ENCODE data around the gene BCL7A.
A peak's percentile ranks its signal among the peaks of the same experiment; 100 is the strongest.

BCL7A gene

DNA sequence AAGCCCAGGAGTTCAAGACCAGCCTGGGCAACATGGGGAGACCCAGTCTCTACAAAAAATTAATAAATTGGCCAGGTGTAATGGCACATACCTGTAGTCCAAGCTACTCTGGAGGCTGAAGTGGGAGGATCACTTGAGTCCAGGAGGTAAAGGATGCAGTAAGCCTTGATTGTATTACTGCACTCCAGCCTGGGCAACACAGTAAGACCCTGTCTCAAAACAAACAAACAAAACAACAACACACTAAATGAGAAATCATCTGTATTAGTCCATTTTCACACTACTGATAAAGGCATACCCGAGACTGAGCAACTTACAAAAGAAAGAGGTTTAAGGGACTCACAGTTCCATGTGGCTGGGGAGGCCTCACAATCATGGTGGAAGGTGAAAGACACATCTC is 52.1 kb downstream of the BCL7A start:
- Histone ChIP-seq H3K79me1 (ENCODE audit: low read depth, low read length) (peaks cover 3% of the 10 kb centered on the region), H3K18ac (ENCODE audit: low read length) (no peak overlapping the region), H3K4ac (ENCODE audit: low read length) (no peak overlapping the region), H3K9me3 (replicated peaks in 1 of 2; ENCODE audit: control insufficient read depth in 2 of 2, insufficient read depth in 1 of 2, low read depth in 1 of 2, low read length in 2 of 2) (no peaks in the 10 kb centered on the region), H3K23ac (ENCODE audit: low read depth, low read length, poor library complexity) (no peak overlapping the region), H3K4me1 (ENCODE audit: control insufficient read depth in 2 of 2, insufficient read depth in 1 of 2, low read depth in 1 of 2, low read length in 2 of 2) (peaks cover 0 to 1% of the 10 kb centered on the region in 2 donors), H2BK12ac (ENCODE audit: low read length) (no peak overlapping the region), H4K91ac (ENCODE audit: low read depth, low read length, poor library complexity) (no peak overlapping the region), H3K36me3 (replicated peaks in 1 of 2; ENCODE audit: control insufficient read depth in 2 of 2, insufficient read depth in 2 of 2, low read length in 2 of 2) (peaks cover 0 to 11% of the 10 kb centered on the region in 2 donors), H3K4me2 (ENCODE audit: insufficient read depth, low read length, poor library complexity, severe bottlenecking) (no peak overlapping the region), H3K4me3 (ENCODE audit: low read length in 2 of 2) (no peak overlapping the region), H3K27ac (replicated peaks; ENCODE audit: low read length) (no peak overlapping the region), H2BK15ac (ENCODE audit: low read length) (no peak overlapping the region), H2AK5ac (ENCODE audit: low read depth, low read length) (no peak overlapping the region), H3K14ac (ENCODE audit: low read length) (no peak overlapping the region), H2AFZ (ENCODE audit: low read length) (no peak overlapping the region), H2BK120ac (ENCODE audit: low read depth, low read length) (no peak overlapping the region), H4K8ac (ENCODE audit: low read depth, low read length) (no peak overlapping the region), H3K27me3 (ENCODE audit: control insufficient read depth in 3 of 3, insufficient read depth in 3 of 3, low read depth in 1 of 3, low read length in 3 of 3) (peaks cover 0 to 1% (median 0%) of the 10 kb centered on the region in 3 experiments), H3K9ac (ENCODE audit: low read depth, low read length, poor library complexity) (no peak overlapping the region), H2BK5ac (ENCODE audit: low read length) (no peak overlapping the region)
- DNase-seq (ENCODE audit: low spot score), result no peak
- whole genome bisulfite sequencing, 2 donors (ENCODE audit: extremely low coverage in 2 of 2, insufficient read length in 2 of 2, insufficient replicate concordance in 1 of 2), result no CpG with 5 or more reads among the region's 1 CpG

GRCh38 chr12:122076743-122077495 is 55.2 kb downstream of the BCL7A start:
- H3K23ac ChIP-seq (ENCODE audit: low read depth, low read length, poor library complexity), result no peak overlapping the region
- H3K18ac ChIP-seq (ENCODE audit: low read length), result no peak overlapping the region
- peaks cover 11 to 13% of the 10 kb centered on the region in 2 donors for H3K4me1 ChIP-seq (ENCODE audit: control insufficient read depth in 2 of 2, insufficient read depth in 1 of 2, low read depth in 1 of 2, low read length in 2 of 2)
- H2BK12ac ChIP-seq (ENCODE audit: low read length), result no peak overlapping the region
- no peak overlapping the region for H3K9ac ChIP-seq (ENCODE audit: low read depth, low read length, poor library complexity)
- H3K36me3 ChIP-seq (replicated peaks in 1 of 2; ENCODE audit: control insufficient read depth in 2 of 2, insufficient read depth in 2 of 2, low read length in 2 of 2), result no peaks in the 10 kb centered on the region
- no peak for DNase-seq (ENCODE audit: low spot score)
- no peaks in the 10 kb centered on the region for H3K9me3 ChIP-seq (replicated peaks in 1 of 2; ENCODE audit: control insufficient read depth in 2 of 2, insufficient read depth in 1 of 2, low read depth in 1 of 2, low read length in 2 of 2)
- no peak overlapping the region for H3K4ac ChIP-seq (ENCODE audit: low read length)
- H2AFZ ChIP-seq (ENCODE audit: low read length), result no peak overlapping the region
- H4K91ac ChIP-seq (ENCODE audit: low read depth, low read length, poor library complexity), result no peak overlapping the region
- no peak overlapping the region for H4K8ac ChIP-seq (ENCODE audit: low read depth, low read length)
- no CpG with 5 or more reads among the region's 10 CpGs for WGBS, 2 donors (ENCODE audit: extremely low coverage in 2 of 2, insufficient read length in 2 of 2, insufficient replicate concordance in 1 of 2)
- no peak overlapping the region for H2BK120ac ChIP-seq (ENCODE audit: low read depth, low read length)
- H2AK5ac ChIP-seq (ENCODE audit: low read depth, low read length), result no peak overlapping the region
- H3K4me2 ChIP-seq (ENCODE audit: insufficient read depth, low read length, poor library complexity, severe bottlenecking), result no peak overlapping the region
- no peaks in the 10 kb centered on the region for H3K79me1 ChIP-seq (ENCODE audit: low read depth, low read length)
- peaks cover 0 to 18% (median 4%) of the 10 kb centered on the region in 3 experiments for H3K27me3 ChIP-seq (ENCODE audit: control insufficient read depth in 3 of 3, insufficient read depth in 3 of 3, low read depth in 1 of 3, low read length in 3 of 3)
- H3K27ac ChIP-seq (replicated peaks; ENCODE audit: low read length), result no peak overlapping the region
- H2BK5ac ChIP-seq (ENCODE audit: low read length), result no peak overlapping the region
- H3K4me3 ChIP-seq (ENCODE audit: low read length in 2 of 2), result no peak overlapping the region
- H3K14ac ChIP-seq (ENCODE audit: low read length), result no peak overlapping the region
- no peak overlapping the region for H2BK15ac ChIP-seq (ENCODE audit: low read length)

GRCh38 chr12:122078141-122079032 is 56.7 kb downstream of the BCL7A start, which contains the start of gene MLXIP:
Gene MLXIP, plus strand, starts transcription at chr12:122078756. Its CDS starts 98 bp downstream, at chr12:122078854.
- no peak within 1 kb of the TSS for H3K23ac ChIP-seq (ENCODE audit: low read depth, low read length, poor library complexity)
- peaks cover 11 to 13% of the 10 kb centered on the region in 2 donors for H3K4me1 ChIP-seq (ENCODE audit: control insufficient read depth in 2 of 2, insufficient read depth in 1 of 2, low read depth in 1 of 2, low read length in 2 of 2)
- DNase-seq (ENCODE audit: low spot score), result peak; percentile 84
- peak within 1 kb of the TSS; percentile 95 for H3K18ac ChIP-seq (ENCODE audit: low read length)
- peak within 1 kb of the TSS; percentile 53 for H2AK5ac ChIP-seq (ENCODE audit: low read depth, low read length)
- H3K9ac ChIP-seq (ENCODE audit: low read depth, low read length, poor library complexity), result peak within 1 kb of the TSS; percentile 86
- H4K91ac ChIP-seq (ENCODE audit: low read depth, low read length, poor library complexity), result no peak within 1 kb of the TSS
- H3K27me3 ChIP-seq (ENCODE audit: control insufficient read depth in 3 of 3, insufficient read depth in 3 of 3, low read depth in 1 of 3, low read length in 3 of 3), result peaks cover 0 to 18% (median 4%) of the 10 kb centered on the region in 3 experiments
- H2BK12ac ChIP-seq (ENCODE audit: low read length), result no peak within 1 kb of the TSS
- H2AFZ ChIP-seq (ENCODE audit: low read length), result peak within 1 kb of the TSS; percentile 96
- H3K36me3 ChIP-seq (replicated peaks in 1 of 2; ENCODE audit: control insufficient read depth in 2 of 2, insufficient read depth in 2 of 2, low read length in 2 of 2), result peaks cover 0 to 4% of the 10 kb centered on the region in 2 donors
- no peak within 1 kb of the TSS for H4K8ac ChIP-seq (ENCODE audit: low read depth, low read length)
- H3K9me3 ChIP-seq (replicated peaks in 1 of 2; ENCODE audit: control insufficient read depth in 2 of 2, insufficient read depth in 1 of 2, low read depth in 1 of 2, low read length in 2 of 2), result no peaks in the 10 kb centered on the region
- H3K14ac ChIP-seq (ENCODE audit: low read length), result peak within 1 kb of the TSS; percentile 60
- peak within 1 kb of the TSS; percentile 90 for H3K4me2 ChIP-seq (ENCODE audit: insufficient read depth, low read length, poor library complexity, severe bottlenecking)
- H3K4ac ChIP-seq (ENCODE audit: low read length), result no peak within 1 kb of the TSS
- peak within 1 kb of the TSS; percentile 56 for H2BK15ac ChIP-seq (ENCODE audit: low read length)
- H3K27ac ChIP-seq (replicated peaks; ENCODE audit: low read length), result no peak within 1 kb of the TSS
- no peak within 1 kb of the TSS for H2BK120ac ChIP-seq (ENCODE audit: low read depth, low read length)
- no CpG with 5 or more reads among the region's 113 CpGs for WGBS, 2 donors (ENCODE audit: extremely low coverage in 2 of 2, insufficient read length in 2 of 2, insufficient replicate concordance in 1 of 2)
- H2BK5ac ChIP-seq (ENCODE audit: low read length), result no peak within 1 kb of the TSS
- no peaks in the 10 kb centered on the region for H3K79me1 ChIP-seq (ENCODE audit: low read depth, low read length)
- peak within 1 kb of the TSS; percentile 87 to 97 for H3K4me3 ChIP-seq (ENCODE audit: low read length in 2 of 2)
